ENCODE data around the gene POLA2. TPM values are rescaled to one million over a fixed set of nuclear protein-coding genes. Genes with fewer than 3 reads are reported as not detected.

Gene POLA2
- total RNA-seq, 1 experiment from 2014 or later, result 39.0 TPM

DNA sequence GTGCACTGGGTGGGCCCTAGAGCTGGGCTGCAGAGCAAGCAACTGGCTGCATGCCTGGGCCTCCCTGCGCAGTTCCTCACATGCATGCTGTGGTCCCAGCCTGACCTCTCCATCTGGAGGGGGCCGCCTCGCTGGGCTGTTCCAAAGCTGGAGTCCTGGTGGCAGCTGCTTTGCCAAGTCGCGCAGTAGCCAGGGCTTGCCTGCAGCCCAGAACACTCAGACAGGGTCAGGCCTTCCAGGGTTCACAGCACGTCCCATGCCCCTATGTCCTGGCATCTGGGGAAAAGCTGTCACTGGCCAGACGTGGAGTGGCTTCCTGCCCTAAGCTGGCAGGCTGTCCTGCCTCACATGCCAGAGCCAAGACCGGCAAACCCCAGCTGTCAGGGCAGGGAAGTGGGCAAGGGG lies 36.4 kb downstream of the POLA2 start:
- Histone ChIP-seq H3K4me3 (ENCODE audit: low read depth in 2 of 2, low read length in 2 of 2) (no peak overlapping the region), H3K4me1 (ENCODE audit: control insufficient read depth, insufficient read depth, low read length) (no peaks in the 10 kb centered on the region), H3K27me3 (ENCODE audit: control insufficient read depth, insufficient read depth, low read length) (no peaks in the 10 kb centered on the region), H3K36me3 (ENCODE audit: control insufficient read depth, insufficient read depth, low read length) (peaks cover 5% of the 10 kb centered on the region), H3K27ac (ENCODE audit: low read length) (no peak overlapping the region), H3K9me3 (ENCODE audit: control insufficient read depth, insufficient read depth, low read depth, low read length) (no peaks in the 10 kb centered on the region)
- TF ChIP-seq, protein P1, sequence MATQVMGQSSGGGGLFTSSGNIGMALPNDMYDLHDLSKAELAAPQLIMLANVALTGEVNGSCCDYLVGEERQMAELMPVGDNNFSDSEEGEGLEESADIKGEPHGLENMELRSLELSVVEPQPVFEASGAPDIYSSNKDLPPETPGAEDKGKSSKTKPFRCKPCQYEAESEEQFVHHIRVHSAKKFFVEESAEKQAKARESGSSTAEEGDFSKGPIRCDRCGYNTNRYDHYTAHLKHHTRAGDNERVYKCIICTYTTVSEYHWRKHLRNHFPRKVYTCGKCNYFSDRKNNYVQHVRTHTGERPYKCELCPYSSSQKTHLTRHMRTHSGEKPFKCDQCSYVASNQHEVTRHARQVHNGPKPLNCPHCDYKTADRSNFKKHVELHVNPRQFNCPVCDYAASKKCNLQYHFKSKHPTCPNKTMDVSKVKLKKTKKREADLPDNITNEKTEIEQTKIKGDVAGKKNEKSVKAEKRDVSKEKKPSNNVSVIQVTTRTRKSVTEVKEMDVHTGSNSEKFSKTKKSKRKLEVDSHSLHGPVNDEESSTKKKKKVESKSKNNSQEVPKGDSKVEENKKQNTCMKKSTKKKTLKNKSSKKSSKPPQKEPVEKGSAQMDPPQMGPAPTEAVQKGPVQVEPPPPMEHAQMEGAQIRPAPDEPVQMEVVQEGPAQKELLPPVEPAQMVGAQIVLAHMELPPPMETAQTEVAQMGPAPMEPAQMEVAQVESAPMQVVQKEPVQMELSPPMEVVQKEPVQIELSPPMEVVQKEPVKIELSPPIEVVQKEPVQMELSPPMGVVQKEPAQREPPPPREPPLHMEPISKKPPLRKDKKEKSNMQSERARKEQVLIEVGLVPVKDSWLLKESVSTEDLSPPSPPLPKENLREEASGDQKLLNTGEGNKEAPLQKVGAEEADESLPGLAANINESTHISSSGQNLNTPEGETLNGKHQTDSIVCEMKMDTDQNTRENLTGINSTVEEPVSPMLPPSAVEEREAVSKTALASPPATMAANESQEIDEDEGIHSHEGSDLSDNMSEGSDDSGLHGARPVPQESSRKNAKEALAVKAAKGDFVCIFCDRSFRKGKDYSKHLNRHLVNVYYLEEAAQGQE (IDR thresholded peaks at IDR 0.05; ENCODE audit: insufficient read depth in 1 of 2, low read depth in 2 of 2, low read length in 1 of 2), result no peak
- TF ChIP-seq, protein P2, sequence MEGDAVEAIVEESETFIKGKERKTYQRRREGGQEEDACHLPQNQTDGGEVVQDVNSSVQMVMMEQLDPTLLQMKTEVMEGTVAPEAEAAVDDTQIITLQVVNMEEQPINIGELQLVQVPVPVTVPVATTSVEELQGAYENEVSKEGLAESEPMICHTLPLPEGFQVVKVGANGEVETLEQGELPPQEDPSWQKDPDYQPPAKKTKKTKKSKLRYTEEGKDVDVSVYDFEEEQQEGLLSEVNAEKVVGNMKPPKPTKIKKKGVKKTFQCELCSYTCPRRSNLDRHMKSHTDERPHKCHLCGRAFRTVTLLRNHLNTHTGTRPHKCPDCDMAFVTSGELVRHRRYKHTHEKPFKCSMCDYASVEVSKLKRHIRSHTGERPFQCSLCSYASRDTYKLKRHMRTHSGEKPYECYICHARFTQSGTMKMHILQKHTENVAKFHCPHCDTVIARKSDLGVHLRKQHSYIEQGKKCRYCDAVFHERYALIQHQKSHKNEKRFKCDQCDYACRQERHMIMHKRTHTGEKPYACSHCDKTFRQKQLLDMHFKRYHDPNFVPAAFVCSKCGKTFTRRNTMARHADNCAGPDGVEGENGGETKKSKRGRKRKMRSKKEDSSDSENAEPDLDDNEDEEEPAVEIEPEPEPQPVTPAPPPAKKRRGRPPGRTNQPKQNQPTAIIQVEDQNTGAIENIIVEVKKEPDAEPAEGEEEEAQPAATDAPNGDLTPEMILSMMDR (IDR thresholded peaks at IDR 0.05), result no peak
- no peak for TF ChIP-seq TCF7L2 (IDR thresholded peaks at IDR 0.05; ENCODE audit: low read depth, low read length)
- no peak for TF ChIP-seq POLR2AphosphoS5 (IDR thresholded peaks at IDR 0.05; ENCODE audit: low read depth, low read length)
- no peak for TF ChIP-seq SIN3A (IDR thresholded peaks at IDR 0.05; ENCODE audit: borderline replicate concordance, insufficient read depth, low read depth, low read length)
- ATAC-seq (no peak), DNase-seq (ENCODE audit: low read depth, low spot score) (no peak)
- BruUV-seq (replicated peaks), result no TSS peak
- intact Hi-C loops (cut with micrococcal nuclease; ENCODE audit: unreplicated experiment), result no loop called here
- ChIA-PET POLR2A (interaction anchor here (0.6 to 0.7 kb wide), 3 partner anchors 10 to 124 kb away, joined by 4 to 8 read pairs (median 4); partner anchors contain the start of gene NEAT1), CTCF (no interaction called here)
- in situ Hi-C loops (cut with HindIII; ENCODE audit: low pct_unique_long_range_greater_than_20kb, low sequenced_read_pairs), result no loop called here

DNA sequence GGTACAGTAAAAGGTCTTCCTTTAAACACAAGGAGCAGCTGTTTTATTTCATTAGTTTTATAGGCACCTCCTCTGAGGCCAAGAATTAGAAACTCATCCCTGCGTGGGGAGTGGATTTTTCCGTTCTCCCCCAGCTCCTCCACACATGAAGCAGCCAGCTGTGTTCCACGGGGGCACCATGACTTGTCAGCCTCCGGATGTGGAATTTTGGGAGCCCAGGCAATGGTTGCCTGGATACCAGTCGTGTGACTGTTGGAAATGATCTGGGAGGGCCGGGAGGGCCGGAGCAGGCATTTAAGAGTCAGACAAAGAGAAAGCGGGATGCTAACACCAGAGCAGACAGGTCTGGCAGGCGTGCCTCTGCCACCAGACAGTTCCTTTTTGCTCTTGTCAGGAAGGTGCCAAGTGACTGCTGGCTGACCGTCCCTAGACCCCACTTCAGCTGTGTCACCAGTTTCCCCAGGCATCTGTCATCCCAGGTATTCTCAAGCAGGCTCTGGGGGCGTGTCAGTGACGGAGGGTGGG lies 37.0 kb downstream of the POLA2 start:
- no peak for DNase-seq (ENCODE audit: low read depth, low spot score)
- no peaks in the 10 kb centered on the region for H3K27me3 ChIP-seq (ENCODE audit: control insufficient read depth, insufficient read depth, low read length)
- ATAC-seq, result no peak
- ChIA-PET POLR2A (interaction anchor here (0.6 to 0.7 kb wide), 2 partner anchors 70 to 124 kb away, joined by 4 to 8 read pairs; partner anchors contain the start of gene NEAT1), CTCF (no interaction called here)
- in situ Hi-C loops (cut with HindIII; ENCODE audit: low pct_unique_long_range_greater_than_20kb, low sequenced_read_pairs) (no loop called here), intact Hi-C loops (cut with micrococcal nuclease; ENCODE audit: unreplicated experiment) (no loop called here)
- no peak overlapping the region for H3K27ac ChIP-seq (ENCODE audit: low read length)
- TF ChIP-seq SIN3A (IDR thresholded peaks at IDR 0.05; ENCODE audit: borderline replicate concordance, insufficient read depth, low read depth, low read length) (no peak), TCF7L2 (IDR thresholded peaks at IDR 0.05; ENCODE audit: low read depth, low read length) (no peak), POLR2AphosphoS5 (IDR thresholded peaks at IDR 0.05; ENCODE audit: low read depth, low read length) (no peak)
- TF ChIP-seq, protein P2 (IDR thresholded peaks at IDR 0.05), result no peak
- TF ChIP-seq, protein P1 (IDR thresholded peaks at IDR 0.05; ENCODE audit: insufficient read depth in 1 of 2, low read depth in 2 of 2, low read length in 1 of 2), result no peak
- no peaks in the 10 kb centered on the region for H3K4me1 ChIP-seq (ENCODE audit: control insufficient read depth, insufficient read depth, low read length)
- no peak overlapping the region for H3K4me3 ChIP-seq (ENCODE audit: low read depth in 2 of 2, low read length in 2 of 2)
- BruUV-seq (replicated peaks), result no TSS peak
- no peaks in the 10 kb centered on the region for H3K9me3 ChIP-seq (ENCODE audit: control insufficient read depth, insufficient read depth, low read depth, low read length)
- peaks cover 5% of the 10 kb centered on the region for H3K36me3 ChIP-seq (ENCODE audit: control insufficient read depth, insufficient read depth, low read length)

Data from Panc1 (cell line).